Stimulated activated CD8-positive, alpha-beta memory T cell treated with anti-CD3 and anti-CD28 coated beads, Interleukin-7, amount 100 ng/mL, for 1 hour (primary cell): ENCODE measurements around the gene MCTP1.
"Not testable (repeated sequence)": the region's sequence is repeated elsewhere in the genome, so short reads cannot be mapped to it uniquely, and the experiment has no call there.

Source experiments
- DNase-seq, 2 donors: peaks; one replicate each; pipeline ENCODE4 v3.0.0-alpha.2; 2020; ENCODE audit warnings: low read depth in 2 of 2

The MCTP1 gene

GRCh38 chr5:95251185-95251584 lies 33.7 kb downstream of the MCTP1 start:
- no peak for DNase-seq

- no peak for DNase-seq
These were observed 40.4 kb downstream of the MCTP1 start for GRCh38 chr5:95244479-95244878.

GRCh38 chr5:95241635-95242034 lies 43.3 kb downstream of the MCTP1 start:
- no peak for DNase-seq

GRCh38 chr5:95241161-95241560 lies 43.7 kb downstream of the MCTP1 start:
- DNase-seq: no peak

GRCh38 chr5:95238560-95239325 lies 46.2 kb downstream of the MCTP1 start:
- no peak for DNase-seq

GRCh38 chr5:95237324-95237723 lies 47.6 kb downstream of the MCTP1 start:
- DNase-seq: no peak

GRCh38 chr5:95235439-95235982 lies 49.4 kb downstream of the MCTP1 start:
- DNase-seq: no peak

GRCh38 chr5:95229646-95230045 lies 55.2 kb downstream of the MCTP1 start:
- no peak for DNase-seq

- DNase-seq: no peak
These were observed 60.0 kb downstream of the MCTP1 start for GRCh38 chr5:95224701-95225459.

- no peak for DNase-seq
These were observed 61.2 kb downstream of the MCTP1 start for GRCh38 chr5:95223566-95224258.

GRCh38 chr5:95222836-95223235 lies 62.1 kb downstream of the MCTP1 start:
- DNase-seq: no peak

GRCh38 chr5:95221234-95221633 lies 63.7 kb downstream of the MCTP1 start:
- DNase-seq: no peak

- DNase-seq: no peak
These were observed 64.5 kb downstream of the MCTP1 start for GRCh38 chr5:95220381-95220780.

- no peak for DNase-seq
These were observed 65.5 kb downstream of the MCTP1 start for GRCh38 chr5:95219411-95219810.

GRCh38 chr5:95217881-95218280 lies 67.0 kb downstream of the MCTP1 start:
- DNase-seq: no peak

- DNase-seq: no peak
These were observed 67.5 kb downstream of the MCTP1 start for GRCh38 chr5:95217351-95217750.

GRCh38 chr5:95216136-95216955 lies 68.5 kb downstream of the MCTP1 start:
- DNase-seq: no peak

- DNase-seq: not testable (repeated sequence)
These were observed 77.1 kb downstream of the MCTP1 start for GRCh38 chr5:95207811-95208210.

GRCh38 chr5:95194856-95195255 lies 90.0 kb downstream of the MCTP1 start:
- no peak for DNase-seq

GRCh38 chr5:95191330-95191729 lies 93.6 kb downstream of the MCTP1 start:
- no peak for DNase-seq

GRCh38 chr5:95184924-95185323 lies 100.0 kb downstream of the MCTP1 start:
- DNase-seq: no peak
